Neural crest cell (in vitro differentiated cells): ENCODE results near the gene SLC6A16. TPM values are rescaled to one million over a fixed set of nuclear protein-coding genes. Genes with fewer than 3 reads are reported as not detected.

Experiments used
- DNase-seq: peaks from one replicate; pipeline ENCODE4 v3.0.0; 2021; ENCODE audit warnings: low read depth, mixed read lengths, low spot score
- H3K27ac Mint-ChIP-seq: one replicate; pipeline ENCODE4 v1.8.0; 2021; ENCODE audit warnings: mild to moderate bottlenecking, mixed read lengths; ENCODE audit not compliant: unreplicated experiment
- H3K27me3 Mint-ChIP-seq: 2 replicates; pipeline ENCODE4 v1.8.0; 2021; ENCODE audit warnings: low read depth, mild to moderate bottlenecking, mixed read lengths
- H3K36me3 Mint-ChIP-seq: 2 replicates; pipeline ENCODE4 v1.8.0; 2021; ENCODE audit warnings: low read depth, mild to moderate bottlenecking, mixed read lengths
- H3K4me1 Mint-ChIP-seq: 2 replicates; pipeline ENCODE4 v1.8.0; 2021; ENCODE audit warnings: mixed read lengths
- H3K4me3 Mint-ChIP-seq: one replicate; pipeline ENCODE4 v1.8.0; 2021; ENCODE audit warnings: mild to moderate bottlenecking, mixed read lengths
- H3K9me3 Mint-ChIP-seq: 2 replicates; pipeline ENCODE4 v1.8.0; 2021; ENCODE audit warnings: mixed read lengths
- CTCF ChIP-seq: fragments of 200-600 bp; sonication (generic); conservative IDR thresholded peaks from 2 replicates; pipeline ENCODE4 v1.5.0; 2021; ENCODE audit warnings: antibody characterized with exemption, mild to moderate bottlenecking
- total RNA-seq: library from RNA; stranded (reverse); gene quantifications from 2 replicates; pipeline ENCODE4 v1.2.1, GENCODE V29; 2021

SLC6A16 gene
- total RNA-seq, 1 donor from 2014 or later = 9.4 TPM

GRCh38 chr19:49264258-49264657 is 60.7 kb downstream of the SLC6A16 start:
- DNase-seq = no peak
- TF ChIP-seq CTCF = no peak
- Mint-ChIP-seq H3K27ac (no peak overlapping the region), H3K36me3 (peaks cover 9% of the 10 kb centered on the region), H3K27me3 (peaks cover 12% of the 10 kb centered on the region), H3K9me3 (peaks cover 29% of the 10 kb centered on the region), H3K4me3 (no peak overlapping the region), H3K4me1 (no peaks in the 10 kb centered on the region)

- H3K4me1 Mint-ChIP-seq = no peaks in the 10 kb centered on the region
- no peak overlapping the region for H3K27ac Mint-ChIP-seq
- no peak for TF ChIP-seq CTCF
- H3K4me3 Mint-ChIP-seq = no peak overlapping the region
- H3K27me3 Mint-ChIP-seq = peaks cover 12% of the 10 kb centered on the region
- H3K36me3 Mint-ChIP-seq = peaks cover 7% of the 10 kb centered on the region
- H3K9me3 Mint-ChIP-seq = peaks cover 20% of the 10 kb centered on the region
- no peak for DNase-seq
Measured at GRCh38 chr19:49261602-49262001, 63.4 kb downstream of the SLC6A16 start.

GRCh38 chr19:49256691-49257090 is 68.3 kb downstream of the SLC6A16 start:
- H3K4me1 Mint-ChIP-seq = no peaks in the 10 kb centered on the region
- H3K27me3 Mint-ChIP-seq = peaks cover 17% of the 10 kb centered on the region
- no peak overlapping the region for H3K4me3 Mint-ChIP-seq
- no peak overlapping the region for H3K27ac Mint-ChIP-seq
- TF ChIP-seq CTCF = no peak
- DNase-seq = no peak
- peaks cover 9% of the 10 kb centered on the region for H3K9me3 Mint-ChIP-seq
- H3K36me3 Mint-ChIP-seq = peaks cover 2% of the 10 kb centered on the region

- H3K36me3 Mint-ChIP-seq = no peaks in the 10 kb centered on the region
Measured at GRCh38 chr19:49255674-49256073, 69.3 kb downstream of the SLC6A16 start.

GRCh38 chr19:49249933-49250332 is 75.1 kb downstream of the SLC6A16 start:
- no peaks in the 10 kb centered on the region for H3K4me1 Mint-ChIP-seq
- no peak overlapping the region for H3K27ac Mint-ChIP-seq
- no peak for TF ChIP-seq CTCF
- no peaks in the 10 kb centered on the region for H3K36me3 Mint-ChIP-seq
- H3K9me3 Mint-ChIP-seq = no peaks in the 10 kb centered on the region
- DNase-seq = no peak
- H3K27me3 Mint-ChIP-seq = peaks cover 22% of the 10 kb centered on the region
- H3K4me3 Mint-ChIP-seq = no peak overlapping the region

More at GRCh38 chr19:49255674-49256073, 69.3 kb downstream of the SLC6A16 start:
- no peak for TF ChIP-seq CTCF
- H3K4me3 Mint-ChIP-seq = no peak overlapping the region
- H3K27ac Mint-ChIP-seq = no peak overlapping the region
- DNase-seq = no peak
- peaks cover 5% of the 10 kb centered on the region for H3K9me3 Mint-ChIP-seq
- H3K4me1 Mint-ChIP-seq = no peaks in the 10 kb centered on the region
- peaks cover 22% of the 10 kb centered on the region for H3K27me3 Mint-ChIP-seq

GRCh38 chr19:49247676-49248075 is 77.3 kb downstream of the SLC6A16 start:
- TF ChIP-seq CTCF = no peak
- Mint-ChIP-seq H3K4me3 (no peak overlapping the region), H3K36me3 (no peaks in the 10 kb centered on the region), H3K27me3 (peaks cover 22% of the 10 kb centered on the region), H3K9me3 (no peaks in the 10 kb centered on the region), H3K27ac (no peak overlapping the region), H3K4me1 (no peaks in the 10 kb centered on the region)
- DNase-seq = no peak
